Pulmonary artery endothelial cell (primary cell): Measurements from ENCODE around the gene NTM. TPM values are rescaled to one million over a fixed set of nuclear protein-coding genes. Genes with fewer than 3 reads are reported as not detected.
"Not testable (repeated sequence)": the region's sequence is repeated elsewhere in the genome, so short reads cannot be mapped to it uniquely, and the experiment has no call there.

Experiments used
- DNase-seq: peaks from one replicate; pipeline ENCODE4 v3.0.0-alpha.2; 2011; ENCODE audit warnings: low read depth, low spot score
- total RNA-seq: library from RNA; depleted of rRNA; stranded (reverse); fragments of >200 nt; gene quantifications from 2 replicates; pipeline ENCODE4 v1.2.3, GENCODE V29; 2014

The NTM gene
- total RNA-seq, 1 donor from 2014 or later = 2.6 TPM

DNA sequence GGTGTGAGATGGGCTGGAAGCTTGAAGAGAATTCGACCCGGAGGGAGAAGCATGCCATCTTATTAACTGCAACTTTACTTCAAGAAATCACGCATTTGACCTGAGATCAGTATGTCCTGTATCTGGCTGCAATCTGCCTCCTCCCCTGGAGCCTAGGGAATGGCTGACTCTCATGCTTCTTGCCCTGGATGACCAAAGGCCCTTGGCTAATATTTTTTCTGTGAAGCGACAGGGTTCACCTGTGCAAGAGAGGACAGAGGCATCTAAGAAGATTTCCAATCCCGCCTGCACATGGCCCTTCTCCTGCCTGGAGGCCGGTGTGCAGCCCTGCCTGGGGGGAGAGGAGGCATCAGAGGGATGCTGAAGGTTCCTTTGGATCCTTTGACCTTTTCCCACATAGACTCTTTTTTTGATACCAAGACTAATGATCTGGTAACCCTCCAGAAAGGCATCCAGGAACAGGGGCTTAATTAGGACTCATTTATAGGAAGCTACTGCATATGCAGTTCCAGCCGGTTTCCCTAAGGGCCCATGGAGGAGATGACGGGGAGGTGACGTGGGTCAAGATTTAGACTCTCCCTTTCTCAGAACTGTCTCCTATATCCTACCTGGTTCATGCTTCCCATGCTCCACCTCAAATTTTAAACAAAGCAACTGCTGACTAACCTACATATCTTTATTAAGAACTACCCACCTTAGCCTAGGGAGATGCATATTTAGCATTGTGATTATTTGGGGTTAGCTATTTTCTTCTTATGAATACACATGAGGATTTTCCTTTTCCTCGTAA is 50.8 kb downstream of the NTM start:
- DNase-seq = no peak

DNA sequence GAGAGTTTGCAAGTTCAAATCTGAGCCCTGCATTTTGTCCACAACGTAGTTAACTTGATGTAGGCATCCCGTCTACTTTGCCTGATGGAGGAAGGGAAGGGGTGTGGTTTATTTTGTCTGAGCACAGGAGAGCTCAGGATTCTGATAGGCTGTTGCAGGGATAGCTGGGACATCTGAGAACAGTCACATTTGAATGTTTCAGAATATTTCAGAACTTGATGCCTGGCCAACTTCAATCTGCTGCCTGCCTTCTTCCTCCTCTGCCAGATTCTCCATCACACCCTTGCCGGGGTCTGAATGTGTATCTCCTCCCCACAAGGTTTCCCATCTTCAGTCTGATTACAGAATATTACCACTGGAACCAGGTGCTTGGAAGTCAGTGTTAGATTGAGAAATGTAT is 51.6 kb downstream of the NTM start:
- DNase-seq = no peak

DNA sequence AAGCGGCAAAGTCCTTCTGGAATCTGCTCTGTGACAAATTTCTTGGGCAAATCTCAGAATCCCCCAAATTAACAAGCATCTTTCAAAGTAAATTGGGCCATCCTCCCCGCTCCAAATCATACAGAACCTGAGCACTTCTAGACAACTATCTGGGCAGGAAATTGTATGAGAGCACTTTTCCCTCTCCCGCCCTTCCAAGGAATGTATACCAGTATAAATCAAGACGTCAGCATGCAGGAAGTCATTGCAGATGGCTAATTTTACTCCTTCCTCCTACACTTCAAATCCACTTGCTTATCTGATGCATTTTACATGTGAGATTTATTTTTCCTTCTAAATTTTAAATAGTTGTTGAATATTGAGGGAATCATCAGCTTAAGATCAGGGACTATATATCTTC is 52.1 kb downstream of the NTM start:
- DNase-seq = no peak

DNA sequence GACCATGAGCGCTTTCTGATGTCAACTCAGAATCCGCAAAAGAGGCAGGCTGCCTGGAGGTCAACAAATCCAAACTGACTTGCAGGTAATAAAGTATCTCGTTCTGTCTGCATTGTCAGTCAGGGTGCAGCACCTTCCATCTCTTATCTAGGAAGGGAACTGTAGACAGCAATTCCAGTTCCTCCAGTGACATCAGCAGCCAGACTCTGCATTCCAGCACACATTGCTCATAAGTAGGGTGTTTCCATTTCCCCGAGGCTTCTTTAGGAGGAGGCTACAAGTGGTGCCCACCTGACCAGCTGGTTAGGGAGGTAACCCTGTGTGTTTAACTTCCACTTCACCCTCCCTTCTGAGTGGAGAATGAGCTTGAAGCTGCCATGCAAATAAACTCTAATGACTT is 53.3 kb downstream of the NTM start:
- no peak for DNase-seq

DNA sequence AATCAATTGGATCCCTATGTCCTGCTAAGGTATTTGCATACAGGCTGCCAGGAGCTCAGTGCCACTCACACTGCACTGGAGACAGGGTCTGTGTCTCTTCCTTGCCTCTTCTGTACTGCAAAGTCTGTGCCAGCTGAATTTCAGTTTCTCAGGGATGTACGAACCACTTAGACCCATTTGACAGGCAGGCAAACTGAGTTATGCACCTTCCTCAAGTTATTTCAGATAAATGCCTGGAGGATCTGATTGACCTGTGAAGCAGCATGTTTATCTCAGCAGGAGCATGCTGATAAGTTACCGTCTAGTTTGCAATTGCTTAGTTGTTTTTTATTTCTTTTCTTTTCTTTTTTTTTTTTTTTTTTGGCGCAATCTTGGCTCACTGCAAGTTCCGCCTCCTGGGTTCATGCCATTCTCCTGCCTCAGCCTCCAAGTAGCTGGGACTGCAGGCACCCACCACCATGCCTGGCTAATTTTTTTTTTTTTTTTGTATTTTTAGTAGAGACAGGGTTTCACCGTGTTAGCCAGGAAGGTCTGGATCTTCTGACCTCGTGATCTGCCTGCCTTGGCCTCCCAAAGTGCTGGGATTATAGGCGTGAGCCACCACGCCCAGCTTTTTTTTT is 54.0 kb downstream of the NTM start:
- DNase-seq = not testable (repeated sequence)

DNA sequence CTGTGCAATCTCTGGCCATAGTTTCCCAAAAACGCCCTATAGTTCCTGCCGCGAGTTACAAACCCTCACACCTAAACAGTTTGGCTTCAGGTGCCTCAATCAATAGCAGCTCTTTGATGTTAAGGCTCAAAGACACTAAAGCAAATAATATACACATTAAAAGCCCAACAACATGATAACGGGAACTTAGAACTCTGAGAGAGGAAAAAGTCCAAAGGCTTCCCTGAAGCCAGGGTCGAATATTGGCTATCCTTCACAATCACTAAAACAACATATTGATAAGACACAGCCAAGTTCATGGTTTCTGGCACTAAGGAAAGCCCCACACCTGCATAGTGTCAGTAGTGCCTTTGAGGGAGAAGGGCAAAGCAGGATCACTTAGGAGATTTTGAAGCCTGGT is 54.9 kb downstream of the NTM start:
- DNase-seq = no peak

DNA sequence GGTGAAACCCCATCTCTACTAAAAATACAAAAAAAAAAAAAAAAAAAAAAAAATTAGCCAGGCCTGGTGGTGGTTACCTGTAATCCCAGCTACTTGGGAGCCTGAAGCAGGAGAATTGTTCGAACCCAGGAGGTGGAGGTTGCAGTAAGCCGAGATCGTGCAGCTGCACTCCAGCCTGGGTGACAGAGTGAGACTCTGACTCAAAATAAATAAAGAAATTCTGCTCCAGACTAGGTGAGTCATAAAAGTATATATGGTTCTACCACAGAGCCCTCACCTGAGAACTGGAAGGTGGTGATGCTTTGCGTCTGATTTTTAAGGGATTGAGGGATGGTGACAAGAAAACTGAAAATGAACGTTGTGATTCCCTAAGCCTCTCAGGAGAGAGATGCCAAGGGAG is 58.4 kb downstream of the NTM start:
- no peak for DNase-seq

DNA sequence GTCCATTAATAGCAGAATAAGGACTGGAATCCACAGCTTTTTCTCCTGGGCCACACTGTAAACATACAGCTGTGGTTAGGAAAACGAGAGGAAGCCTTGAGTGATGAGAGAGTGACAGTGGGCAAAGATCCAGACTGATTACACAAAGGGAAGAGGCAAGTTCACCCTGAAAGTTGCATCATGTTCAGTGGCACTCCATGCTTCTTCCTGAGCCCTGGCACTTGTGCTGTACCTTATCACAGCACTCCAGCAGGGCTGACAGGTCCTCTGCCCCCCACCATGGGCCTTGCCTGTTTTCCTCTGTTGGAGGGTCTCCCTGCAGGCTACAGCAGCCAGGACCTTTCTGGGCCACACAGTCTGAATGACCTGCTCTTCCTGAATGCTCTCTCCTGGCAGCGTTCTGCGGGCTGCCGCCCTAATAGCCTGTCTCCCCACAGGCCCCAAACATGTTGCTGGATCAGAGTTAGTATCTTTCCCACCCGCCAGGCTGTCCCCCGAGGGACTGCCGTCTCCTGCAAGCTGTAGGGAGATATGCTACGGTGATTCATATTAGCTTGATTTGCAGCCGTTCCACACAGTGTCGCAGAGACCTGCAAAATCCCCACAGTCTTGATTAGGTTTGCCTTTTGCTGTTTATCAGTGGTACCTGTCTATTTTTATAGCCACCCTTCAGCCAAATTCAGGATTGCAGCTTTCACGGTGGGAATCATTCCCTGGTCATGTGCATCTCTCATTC is 60.2 kb downstream of the NTM start:
- DNase-seq = no peak

DNA sequence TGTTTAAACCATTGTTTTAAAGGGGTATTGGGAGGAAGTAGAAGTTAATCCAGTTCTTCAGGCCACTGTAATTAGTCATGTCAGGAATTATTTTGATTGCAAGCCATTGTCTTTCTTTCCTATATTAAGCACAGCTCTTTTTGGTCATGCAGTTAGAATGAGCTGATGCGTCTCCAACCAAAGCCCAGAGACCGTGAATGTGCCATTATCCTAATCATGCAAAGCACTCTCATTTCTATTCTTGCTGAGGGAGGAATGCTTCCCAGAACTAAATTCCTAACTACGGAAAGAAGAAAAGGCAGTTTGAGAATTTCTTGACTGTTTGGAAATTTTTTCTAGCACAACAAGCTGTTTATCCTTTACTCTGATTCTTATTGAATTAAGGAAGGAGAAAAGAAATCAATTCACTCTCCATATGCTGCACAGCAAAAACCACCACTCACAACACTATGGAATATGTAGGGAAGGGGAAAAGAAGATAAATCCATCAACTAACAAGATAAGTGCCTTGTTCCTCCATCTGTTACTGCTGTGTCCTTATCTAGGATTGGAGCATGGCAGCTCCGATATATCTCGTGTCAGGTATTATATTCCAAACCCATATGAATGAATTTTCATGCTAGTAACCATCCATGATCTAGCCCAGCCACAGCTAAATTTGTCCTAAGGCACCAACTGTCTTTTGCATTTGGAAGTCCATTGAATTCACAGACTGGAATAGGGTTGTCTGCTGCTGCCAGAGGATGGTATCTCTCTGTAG is 70.8 kb downstream of the NTM start:
- no peak for DNase-seq

DNA sequence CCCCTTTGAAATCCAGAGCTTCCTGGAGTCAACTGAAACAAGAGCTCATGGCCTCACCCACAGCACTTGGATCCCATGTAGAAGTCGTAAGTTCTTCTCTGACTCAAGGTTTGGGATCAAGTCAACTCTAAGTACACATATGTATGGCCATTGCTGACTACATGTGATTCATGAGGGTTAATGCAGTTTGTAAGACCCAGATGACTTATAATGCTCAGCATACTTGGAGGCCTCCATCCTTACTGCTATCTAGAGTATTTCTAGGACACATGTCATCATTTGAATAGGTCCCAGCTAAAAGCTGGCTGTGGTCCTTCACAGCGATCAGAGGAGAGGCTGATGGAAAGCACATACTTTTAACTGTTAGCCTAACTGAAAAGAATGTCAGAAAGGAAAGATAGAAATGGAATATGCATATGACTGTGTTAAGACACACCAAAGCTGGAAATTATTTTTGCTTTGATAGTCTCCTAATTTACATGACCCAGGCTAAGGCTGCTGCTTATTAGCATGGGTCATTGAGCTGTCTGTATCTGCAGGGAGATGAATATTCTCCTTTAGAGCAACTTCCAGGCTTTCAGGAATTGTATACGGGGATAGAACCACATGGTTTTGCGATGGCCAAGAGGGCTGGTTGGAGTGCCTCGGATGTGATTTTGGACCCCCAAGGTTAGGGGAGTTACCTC is 76.3 kb downstream of the NTM start:
- DNase-seq = no peak

DNA sequence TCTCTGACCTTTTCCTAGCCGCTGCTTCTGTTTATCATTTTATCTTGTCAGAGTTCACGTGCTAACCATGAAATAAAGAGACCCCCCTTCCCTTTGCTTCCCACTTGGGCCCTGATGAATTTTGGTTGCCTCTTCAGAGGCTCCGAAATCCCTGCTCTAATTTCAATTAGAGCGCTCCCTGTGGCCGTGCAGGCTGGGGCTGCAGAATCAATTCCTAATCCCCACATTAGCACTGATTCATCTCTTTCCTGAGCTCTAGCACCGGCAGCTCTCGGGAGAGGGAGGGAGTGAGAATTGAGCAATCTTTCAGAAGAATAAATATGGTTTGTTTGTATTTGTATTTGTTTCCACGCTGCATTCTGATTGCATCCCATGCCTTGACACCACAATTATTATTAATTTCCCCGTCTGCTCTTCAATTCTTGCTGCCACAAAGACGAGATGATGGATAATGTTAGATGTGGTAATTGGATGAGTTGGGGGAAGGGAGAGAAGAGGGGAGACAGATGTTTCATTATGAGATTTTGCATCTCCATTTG is 76.9 kb downstream of the NTM start:
- no peak for DNase-seq

DNA sequence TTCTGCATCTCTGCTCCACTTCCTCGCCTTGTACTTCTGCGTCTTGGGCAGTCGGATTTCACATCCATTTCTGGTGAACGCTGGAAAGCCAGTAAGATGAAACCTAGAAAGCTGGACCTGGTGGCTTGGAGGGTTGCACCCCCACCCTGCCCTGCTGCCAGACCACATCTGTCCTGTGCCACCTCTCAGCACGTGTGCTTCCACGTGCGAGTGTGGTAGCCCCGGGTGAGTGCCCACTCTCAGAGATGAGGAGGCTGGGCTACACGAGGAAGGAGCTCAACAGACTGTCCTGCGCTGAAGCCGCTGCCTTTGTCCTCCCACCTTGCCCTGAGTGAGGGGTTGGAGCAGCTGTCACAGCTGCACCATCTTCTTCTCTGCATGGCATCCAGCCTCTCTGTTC is 77.5 kb downstream of the NTM start:
- DNase-seq = no peak

DNA sequence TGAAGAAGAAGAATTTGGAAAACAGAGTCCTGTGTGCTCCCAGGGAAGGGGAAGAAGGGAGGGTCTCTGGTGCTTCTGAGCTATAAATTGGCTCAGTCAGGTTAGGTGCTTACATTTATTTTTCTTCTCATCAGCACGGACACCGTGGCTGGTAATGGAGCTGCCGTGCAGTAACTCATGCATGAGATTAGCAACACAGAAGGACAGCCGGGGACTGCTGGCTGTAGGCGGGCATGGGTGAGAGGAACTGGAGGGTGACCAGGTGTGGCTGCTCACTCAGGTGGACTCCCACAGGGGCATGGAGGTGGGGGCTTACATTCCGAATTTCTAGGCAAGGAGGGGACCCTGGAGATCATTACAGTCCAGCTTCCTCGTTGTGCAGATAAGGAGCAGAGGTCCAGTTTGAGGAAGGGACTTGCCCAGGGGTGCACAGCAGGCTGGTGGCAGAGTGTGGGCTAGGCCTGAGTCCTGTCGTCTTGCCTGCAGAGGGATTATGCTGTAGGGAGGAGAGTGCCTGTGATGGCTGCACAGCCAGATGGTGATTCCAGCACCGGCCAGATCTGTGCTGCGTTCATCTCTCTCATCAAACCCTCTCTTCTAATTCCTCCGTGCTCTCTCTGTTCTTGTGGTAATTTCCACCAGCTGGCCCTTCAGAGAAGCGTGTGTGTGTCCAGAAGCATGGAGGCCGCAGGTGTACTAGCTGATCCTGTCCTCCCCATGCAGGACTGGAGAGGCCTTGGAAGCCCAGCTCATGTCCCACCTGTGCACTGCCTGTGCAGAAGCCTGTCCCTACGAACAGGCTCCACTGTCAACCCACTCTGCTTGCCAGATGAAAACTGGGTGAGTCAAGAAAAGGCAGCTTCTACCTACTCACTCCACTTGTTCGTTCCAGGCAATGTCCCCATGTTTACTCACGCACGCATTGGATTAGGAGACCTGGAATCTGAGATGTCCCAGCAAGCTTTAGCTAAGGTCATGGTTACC is 78.9 kb downstream of the NTM start:
- DNase-seq = no peak

DNA sequence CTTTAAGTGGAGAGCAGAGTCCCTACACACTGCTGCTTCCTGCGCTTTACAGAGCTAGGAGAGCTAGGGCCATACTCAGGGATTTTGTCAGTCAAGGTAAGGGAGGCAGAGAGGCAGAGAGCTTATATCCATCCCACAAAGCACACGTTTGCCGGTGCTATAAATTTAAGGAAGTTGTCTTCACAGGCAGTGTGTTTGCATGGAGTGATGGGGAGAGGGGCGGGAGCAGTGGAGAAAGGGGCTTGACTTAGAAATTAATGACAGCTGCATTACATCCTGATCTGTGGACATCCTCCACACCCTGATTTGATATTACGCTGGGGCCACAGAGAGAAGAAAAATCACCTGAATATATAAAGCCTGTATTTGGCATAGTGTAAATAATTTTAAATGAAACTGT is 84.1 kb downstream of the NTM start:
- DNase-seq = no peak

DNA sequence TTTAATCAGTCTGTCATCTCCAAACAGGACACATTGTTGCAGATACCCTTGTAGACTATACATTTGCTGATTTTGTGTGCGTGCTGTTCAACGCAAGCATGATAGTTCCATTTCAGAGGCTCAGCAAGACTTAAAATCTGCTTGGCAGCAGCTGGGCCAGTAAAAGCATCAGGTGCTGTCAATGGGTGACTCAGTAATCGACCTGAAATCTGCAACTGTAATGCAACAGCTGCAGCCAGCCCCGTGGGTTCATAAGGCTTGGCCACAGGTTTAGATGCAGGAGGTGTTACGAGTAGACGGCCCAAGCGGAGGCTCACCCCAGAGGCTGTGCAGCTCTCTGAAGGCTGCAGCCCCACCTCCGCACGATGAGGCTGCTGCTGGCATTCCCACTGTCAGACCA is 84.6 kb downstream of the NTM start:
- DNase-seq = no peak

DNA sequence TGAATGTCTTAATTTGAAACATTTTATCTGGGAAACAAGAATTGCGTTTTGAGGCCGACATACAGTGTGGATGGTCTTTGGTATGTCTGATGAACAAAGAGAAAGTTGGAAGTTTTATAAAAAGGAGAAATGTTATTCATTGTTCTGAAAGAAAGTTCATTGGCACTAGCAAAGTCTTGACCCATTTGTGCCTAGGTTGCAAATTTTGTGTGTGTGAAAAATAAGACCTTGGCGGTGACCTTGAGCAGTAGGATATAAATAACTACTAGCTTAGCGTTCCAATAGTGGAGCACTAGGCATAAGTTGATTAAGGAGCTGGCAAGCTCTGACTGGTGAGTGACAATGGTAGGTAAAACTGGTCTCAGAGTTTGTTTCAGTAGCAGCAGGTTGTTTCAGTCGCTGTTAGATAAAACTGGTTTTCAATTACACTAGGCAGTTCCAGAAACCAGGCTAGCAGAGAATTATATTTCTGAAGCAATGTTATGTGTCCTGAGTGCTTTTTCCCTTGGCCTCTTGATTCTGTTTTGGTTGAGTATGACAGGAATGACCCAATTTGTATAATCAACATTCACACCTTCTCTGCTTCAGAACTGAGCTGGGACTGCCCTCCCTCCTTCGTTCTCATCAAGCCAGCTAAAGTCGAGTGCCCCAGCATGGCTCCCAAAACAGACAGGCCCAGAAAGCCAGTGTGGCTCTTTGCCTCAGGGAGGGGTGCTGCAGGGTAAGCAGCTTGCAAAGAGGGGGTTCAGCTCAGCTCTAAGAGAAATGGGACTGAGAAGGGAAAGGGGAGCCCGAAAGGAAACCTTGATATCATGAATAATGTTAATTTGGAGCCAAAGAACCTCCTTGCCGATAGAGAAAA is 85.7 kb downstream of the NTM start:
- no peak for DNase-seq

DNA sequence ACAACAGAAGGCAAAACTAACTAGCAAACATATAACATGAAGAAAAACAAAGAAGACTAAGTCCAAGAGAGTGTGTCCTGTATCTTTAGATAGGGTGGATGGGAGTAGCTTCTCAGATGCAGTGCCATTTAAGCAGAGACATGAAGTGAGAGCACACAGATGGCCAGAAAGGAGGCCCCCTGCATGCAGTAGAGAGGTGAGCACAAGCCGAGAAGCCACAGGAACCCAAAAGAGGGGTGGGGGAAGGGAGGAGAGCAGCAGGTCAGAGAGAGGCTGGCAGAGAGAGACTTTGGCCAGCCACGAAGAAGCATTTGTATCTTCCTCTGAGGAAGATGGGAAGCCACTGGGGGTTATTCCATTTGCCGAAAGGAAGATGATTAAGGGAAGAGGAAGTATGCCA is 86.7 kb downstream of the NTM start:
- no peak for DNase-seq

DNA sequence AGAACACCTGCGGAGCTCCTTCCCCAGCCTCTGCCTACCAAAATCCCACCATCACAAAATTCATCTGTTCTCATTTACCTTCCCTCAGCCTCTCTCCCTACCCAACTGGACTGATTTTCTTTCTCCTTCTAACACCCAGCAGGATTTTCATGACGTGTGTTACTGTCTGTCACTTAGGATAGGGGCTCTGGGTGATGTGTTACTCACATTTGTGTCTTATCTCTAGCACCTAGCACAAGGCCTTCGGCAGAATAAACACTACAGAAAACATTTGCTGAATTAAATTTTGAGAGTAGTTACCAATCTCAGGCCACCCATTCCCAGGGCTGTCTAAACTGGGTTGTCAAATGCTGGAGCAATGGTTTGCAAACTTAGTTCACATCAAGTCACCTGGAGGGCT is 88.0 kb downstream of the NTM start:
- no peak for DNase-seq

DNA sequence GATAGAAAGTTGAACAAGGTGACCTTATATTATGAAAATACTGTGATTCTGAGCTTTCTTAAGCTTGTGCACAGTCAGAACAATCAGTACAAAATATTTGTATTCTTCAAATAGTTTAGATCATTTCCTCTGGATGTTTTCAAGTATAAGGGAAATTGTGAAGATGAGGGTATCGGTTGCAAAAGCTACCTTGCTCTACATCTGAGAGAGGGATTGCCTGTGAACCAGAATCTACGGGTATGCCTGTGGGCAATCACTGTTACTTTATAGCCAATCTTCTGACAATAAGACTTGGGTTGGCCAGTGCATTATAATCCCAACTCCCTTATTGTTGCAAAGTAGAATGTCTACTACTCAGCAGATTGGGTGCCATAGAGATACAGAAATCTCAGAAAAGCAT is 90.5 kb downstream of the NTM start:
- DNase-seq = no peak
